Ovary (tissue), 9 donors: ENCODE measurements around the gene ADARB2. TPM values are rescaled to one million over a fixed set of nuclear protein-coding genes. Genes with fewer than 3 reads are reported as not detected.

Source experiments
- DNase-seq, 5 donors: peaks; one replicate each; pipeline ENCODE4 v3.0.0-alpha.2; 2019 to 2020
- H3K27ac ChIP-seq, 2 donors: fragments of 200-600 bp; one replicate each; pipeline versions ENCODE4 v1.5.1 to v1.8.0; 2019 to 2022
- H3K27me3 ChIP-seq: fragments of 200-600 bp; one replicate; pipeline ENCODE4 v1.8.0; 2022
- H3K36me3 ChIP-seq: fragments of 200-600 bp; sonication (generic); one replicate; pipeline ENCODE4 v1.5.1; 2019
- H3K4me1 ChIP-seq: one replicate; pipeline ENCODE4 v1.8.1; 2013; ENCODE audit warnings: mild to moderate bottlenecking, moderate library complexity; ENCODE audit not compliant: insufficient read depth
- H3K4me3 ChIP-seq: fragments of 200-600 bp; sonication (generic); one replicate; pipeline ENCODE4 v1.5.1; 2017
- H3K9me3 ChIP-seq, 2 donors: fragments of 200-600 bp in 1 of 2; sonication (generic) in 1 of 2; one replicate each; pipeline versions ENCODE4 v1.5.1 to v1.8.1; 2013 to 2019; ENCODE audit warnings: mild to moderate bottlenecking in 1 of 2, moderate library complexity in 1 of 2
- CTCF ChIP-seq, 3 donors: fragments of 450-650 bp in 2 of 3; fragments of 200-600 bp in 1 of 3; IDR thresholded peaks; one replicate each; pipeline versions ENCODE4 v1.5.1 to v1.8.0; 2016 to 2022; ENCODE audit warnings: antibody characterized with exemption in 3 of 3, mild to moderate bottlenecking in 1 of 3
- EP300 ChIP-seq: sonication (generic); formaldehyde crosslinking; IDR thresholded peaks from one replicate; pipeline ENCODE4 v1.6.1; 2017; ENCODE audit warnings: antibody characterized with exemption
- POLR2A ChIP-seq: fragments of 450-650 bp; IDR thresholded peaks from one replicate; pipeline ENCODE4 v1.6.1; 2017; ENCODE audit warnings: antibody characterized with exemption, mild to moderate bottlenecking, moderate library complexity
- WGBS, 3 donors: extraction: QIAGEN DNeasy Blood & Tissue Kit in 1 of 3; methylation state at CpG; one replicate each; pipeline versions ENCODE4 v1.1.5 to v1.1.7; 2013 to 2017; 5-methylcytosine and 5-hydroxymethylcytosine counted together
- intact Hi-C, 4 donors: fragments of 100-400 bp; cut with DNase I; formaldehyde crosslinking; loops; one replicate each; pipeline versions ENCODE4 v1.11.0 to v1.15.1; 2022 to 2023
- polyA plus RNA-seq, 2 donors: library from polyadenylated mRNA; stranded (reverse); fragments of 200-250 nt in 1 of 2; fragments of 350-450 nt in 1 of 2; fragmentation: Illumina TruSeq in 1 of 2; extraction: RNeasy Lipid Tissue Mini Kit (QIAGEN cat#74804) in 1 of 2; gene quantifications; one replicate each; pipeline ENCODE4 v1.2.3, GENCODE V29; 2013 to 2014
- total RNA-seq, 7 donors: library from RNA; depleted of rRNA in 2 of 7; stranded (reverse); fragments of >200 nt in 2 of 7; fragmentation: NEBNext Ultra II Directional in 3 of 7; extraction: Animal tissue kit (Norgen Biotek cat#: 25700) in 3 of 7; gene quantifications; one replicate each; pipeline versions ENCODE4 v1.1.0 to v1.2.4, GENCODE V29; 2016 to 2023
- donor health status: DM: no; HTN: no; CAD: no; lungs with moderate emphysema.
- donor health status: DM: no; HTN: no; CAD: no.
- donor health status: Bipolar disorder and iron deficiency.
- donor health status: DM: yes; HTN: yes; CAD: no.
- donor health status: DM: no; HTN: no; CAD: no.
- donor health status: DM: yes; HTN: yes; CAD: no.

Gene ADARB2
- total and polyA plus RNA-seq, 9 donors, result 0.12 to 2.0 (median 0.36) TPM; not detected in 2

GRCh38 chr10:1178506-1178905, 558.8 kb downstream of the ADARB2 start:
- DNase-seq, result no peak
- no peak overlapping the region for H3K27ac ChIP-seq
- H3K9me3 ChIP-seq, result no peaks in the 10 kb centered on the region
- no peaks in the 10 kb centered on the region for H3K27me3 ChIP-seq
- TF ChIP-seq CTCF (IDR thresholded peaks at IDR 0.05) (no peak), POLR2A (no peak), EP300 (no peak)
- intact Hi-C loops, result no loop called here
- no peak overlapping the region for H3K4me3 ChIP-seq
- no peaks in the 10 kb centered on the region for H3K4me1 ChIP-seq
- 89 to 92% (median 91%) methylated on average over 16 of the region's 16 CpGs for WGBS, 3 donors
- H3K36me3 ChIP-seq, result no peaks in the 10 kb centered on the region

GRCh38 chr10:1177936-1178335, 559.4 kb downstream of the ADARB2 start:
- intact Hi-C loops, result no loop called here
- Histone ChIP-seq H3K36me3 (no peaks in the 10 kb centered on the region), H3K27ac (no peak overlapping the region), H3K27me3 (no peaks in the 10 kb centered on the region), H3K4me1 (no peaks in the 10 kb centered on the region), H3K9me3 (no peaks in the 10 kb centered on the region), H3K4me3 (no peak overlapping the region)
- WGBS, 3 donors, result 88 to 96% (median 94%) methylated on average over 9 of the region's 9 CpGs
- no peak for DNase-seq
- TF ChIP-seq CTCF (IDR thresholded peaks at IDR 0.05), result no peak
- TF ChIP-seq EP300, result no peak
- TF ChIP-seq POLR2A, result no peak

- TF ChIP-seq EP300, result no peak
- no peak for TF ChIP-seq CTCF (IDR thresholded peaks at IDR 0.05)
- no peak for TF ChIP-seq POLR2A
- Histone ChIP-seq H3K27me3 (no peaks in the 10 kb centered on the region), H3K36me3 (no peaks in the 10 kb centered on the region), H3K9me3 (no peaks in the 10 kb centered on the region), H3K4me3 (no peak overlapping the region), H3K4me1 (no peaks in the 10 kb centered on the region), H3K27ac (no peak overlapping the region)
- intact Hi-C loops, result no loop called here
- peak in 1 of 5 donors; percentile 8 for DNase-seq
- WGBS, 3 donors, result 90 to 94% (median 90%) methylated on average over 22 to 23 of the region's 23 CpGs
Observed at GRCh38 chr10:1175956-1176565, 561.3 kb downstream of the ADARB2 start.

- WGBS, 3 donors, result 74 to 92% (median 81%) methylated on average over 5 of the region's 5 CpGs
- peak in 1 of 5 donors; percentile 11 for DNase-seq
- no peak for TF ChIP-seq EP300
- no peak for TF ChIP-seq CTCF (IDR thresholded peaks at IDR 0.05)
- no peak for TF ChIP-seq POLR2A
- Histone ChIP-seq H3K4me1 (no peaks in the 10 kb centered on the region), H3K27ac (no peak overlapping the region), H3K27me3 (no peaks in the 10 kb centered on the region), H3K9me3 (no peaks in the 10 kb centered on the region), H3K4me3 (no peak overlapping the region), H3K36me3 (no peaks in the 10 kb centered on the region)
- intact Hi-C loops, result no loop called here
Observed at GRCh38 chr10:1174022-1174421, 563.3 kb downstream of the ADARB2 start.
